Adrenal gland (tissue), 5 donors: ENCODE measurements around the gene MYH10.

Experiments
- CTCF ChIP-seq, 6 experiments: fragments of 450-650 bp in 4 of 6; fragments of 200-600 bp in 2 of 6; sonication (generic) in 1 of 6; IDR thresholded peaks; 1 replicate in 5 of 6; 2 replicates in 1 of 6; pipeline versions ENCODE4 v1.5.1 to v1.8.0; 2016 to 2021; ENCODE audit warnings: antibody characterized with exemption in 6 of 6, mild to moderate bottlenecking in 2 of 6, moderate library complexity in 1 of 6
- POLR2A ChIP-seq, 2 donors: fragments of 450-650 bp; IDR thresholded peaks; one replicate each; pipeline ENCODE4 v1.6.1; 2017; ENCODE audit warnings: antibody characterized with exemption in 2 of 2, mild to moderate bottlenecking in 2 of 2, moderate library complexity in 1 of 2
- donor health status: DM: no; HTN: no; CAD: no.

GRCh38 chr17:8611137-8611536, 19.4 kb downstream of the MYH10 start:
- TF ChIP-seq POLR2A (IDR thresholded peaks at IDR 0.05) (no peak), CTCF (IDR thresholded peaks at IDR 0.05) (no peak)
